Measurements from ENCODE around the gene GRIFIN. TPM values are rescaled to one million over a fixed set of nuclear protein-coding genes. Genes with fewer than 3 reads are reported as not detected.

GRIFIN gene
- total RNA-seq, 1 experiment from 2014 or later: not detected

GRCh38 chr7:2521952-2522591, 45.9 kb upstream of the GRIFIN start:
- ATAC-seq (no peak), DNase-seq (peak; percentile 32)
- Histone ChIP-seq H3K27ac (ENCODE audit: low read length) (no peak overlapping the region), H4K20me1 (ENCODE audit: low read length) (no peaks in the 10 kb centered on the region), H3F3A (ENCODE audit: low read length, unreplicated experiment) (no peaks in the 10 kb centered on the region), H3K4me2 (ENCODE audit: low read length) (peak overlapping the region; percentile 97), H3K4me3 (ENCODE audit: low read length) (no peak overlapping the region), H2AFZ (ENCODE audit: low read length) (no peak overlapping the region), H3K9me2 (replicated peaks; ENCODE audit: low read length) (no peaks in the 10 kb centered on the region), H3K27me3 (ENCODE audit: low read length) (no peaks in the 10 kb centered on the region), H3K4me1 (ENCODE audit: insufficient read depth, low read length) (peaks cover 52% of the 10 kb centered on the region), H3K9me3 (ENCODE audit: low read length) (no peaks in the 10 kb centered on the region), H3K9ac (ENCODE audit: low read length) (no peak overlapping the region), H3K79me2 (ENCODE audit: low read length) (peaks cover 8% of the 10 kb centered on the region; the same call in 1 of the 2 replicates), H3K36me3 (ENCODE audit: low read depth, low read length) (no peaks in the 10 kb centered on the region)
- ChIA-PET CTCF (no interaction called here), POLR2A (ENCODE audit: unreplicated experiment) (no interaction called here)
- TF ChIP-seq EZH2phosphoT487 (IDR thresholded peaks at IDR 0.05; ENCODE audit: borderline replicate concordance, low read length) (no peak), CTCF (conservative IDR thresholded peaks at IDR 0.05; ENCODE audit: low read depth, low read length) (peak; percentile 21; the same call in 1 of the 2 replicates)
- intact Hi-C loops (cut with micrococcal nuclease): no loop called here
- BruUV-seq (replicated peaks): no TSS peak

GRCh38 chr7:2521341-2521745, 45.1 kb upstream of the GRIFIN start:
- no peaks in the 10 kb centered on the region for H3K9me2 ChIP-seq (replicated peaks; ENCODE audit: low read length)
- H2AFZ ChIP-seq (ENCODE audit: low read length): no peak overlapping the region
- no peak overlapping the region for H3K27ac ChIP-seq (ENCODE audit: low read length)
- TF ChIP-seq CTCF (conservative IDR thresholded peaks at IDR 0.05; ENCODE audit: low read depth, low read length) (no peak), EZH2phosphoT487 (IDR thresholded peaks at IDR 0.05; ENCODE audit: borderline replicate concordance, low read length) (no peak), EZH2 (IDR thresholded peaks at IDR 0.05; ENCODE audit: low read length, unreplicated experiment) (no peak)
- no peak for DNase-seq
- no TSS peak for BruUV-seq (replicated peaks)
- H4K20me1 ChIP-seq (ENCODE audit: low read length): no peaks in the 10 kb centered on the region
- H3K9ac ChIP-seq (ENCODE audit: low read length): no peak overlapping the region
- no peaks in the 10 kb centered on the region for H3K9me3 ChIP-seq (ENCODE audit: low read length)
- H3K79me2 ChIP-seq (ENCODE audit: low read length): peaks cover 8% of the 10 kb centered on the region; the same call in 1 of the 2 replicates
- intact Hi-C loops (cut with micrococcal nuclease): no loop called here
- ChIA-PET CTCF (no interaction called here), POLR2A (ENCODE audit: unreplicated experiment) (no interaction called here)
- peak overlapping the region; percentile 97 for H3K4me2 ChIP-seq (ENCODE audit: low read length)
- H3F3A ChIP-seq (ENCODE audit: low read length, unreplicated experiment): no peaks in the 10 kb centered on the region
- ATAC-seq: no peak
- peak overlapping the region; percentile 68; the same call in 1 of the 2 replicates for H3K4me3 ChIP-seq (ENCODE audit: low read length)
- no peaks in the 10 kb centered on the region for H3K27me3 ChIP-seq (ENCODE audit: low read length)
- no peaks in the 10 kb centered on the region for H3K36me3 ChIP-seq (ENCODE audit: low read depth, low read length)
- H3K4me1 ChIP-seq (ENCODE audit: insufficient read depth, low read length): peaks cover 54% of the 10 kb centered on the region

GRCh38 chr7:2520761-2521290, 44.6 kb upstream of the GRIFIN start:
- H3K9me3 ChIP-seq (ENCODE audit: low read length): no peaks in the 10 kb centered on the region
- H3K4me2 ChIP-seq (ENCODE audit: low read length): peak overlapping the region; percentile 97
- CTCF ChIA-PET: no interaction called here
- no peak overlapping the region for H3K9ac ChIP-seq (ENCODE audit: low read length)
- no TSS peak for BruUV-seq (replicated peaks)
- no peak for ATAC-seq
- H3K36me3 ChIP-seq (ENCODE audit: low read depth, low read length): no peaks in the 10 kb centered on the region
- intact Hi-C loops (cut with micrococcal nuclease): no loop called here
- no peak overlapping the region for H2AFZ ChIP-seq (ENCODE audit: low read length)
- no peaks in the 10 kb centered on the region for H3K9me2 ChIP-seq (replicated peaks; ENCODE audit: low read length)
- no peaks in the 10 kb centered on the region for H3F3A ChIP-seq (ENCODE audit: low read length, unreplicated experiment)
- H3K27me3 ChIP-seq (ENCODE audit: low read length): no peaks in the 10 kb centered on the region
- H3K4me1 ChIP-seq (ENCODE audit: insufficient read depth, low read length): peaks cover 54% of the 10 kb centered on the region
- POLR2A ChIA-PET (ENCODE audit: unreplicated experiment): no interaction called here
- peak overlapping the region; percentile 68 for H3K4me3 ChIP-seq (ENCODE audit: low read length)
- TF ChIP-seq CTCF (conservative IDR thresholded peaks at IDR 0.05; ENCODE audit: low read depth, low read length) (no peak), EZH2 (IDR thresholded peaks at IDR 0.05; ENCODE audit: low read length, unreplicated experiment) (no peak), EZH2phosphoT487 (IDR thresholded peaks at IDR 0.05; ENCODE audit: borderline replicate concordance, low read length) (no peak)
- H3K27ac ChIP-seq (ENCODE audit: low read length): no peak overlapping the region
- no peaks in the 10 kb centered on the region for H4K20me1 ChIP-seq (ENCODE audit: low read length)
- no peak for DNase-seq
- peaks cover 8% of the 10 kb centered on the region; the same call in 1 of the 2 replicates for H3K79me2 ChIP-seq (ENCODE audit: low read length)

All from PC-3 (cell line).